GM23338 (cell line): ENCODE data around the gene RNF220. TPM values are rescaled to one million over a fixed set of nuclear protein-coding genes. Genes with fewer than 3 reads are reported as not detected.

Experiments
- ATAC-seq: fragments of 200-7000 bp; cut with Tn5 transposase; 3 replicates; pipeline ENCODE4 v1.9.1; 2020
- DNase-seq: peaks from one replicate; pipeline ENCODE4 v3.0.0-alpha.2; 2015; ENCODE audit warnings: low spot score
- H2AFZ ChIP-seq: fragments of 200-600 bp; sonication (generic); 2 replicates; pipeline ENCODE4 v1.8.0; 2016; ENCODE audit warnings: antibody characterized with exemption, mild to moderate bottlenecking, moderate library complexity
- H3F3A ChIP-seq: fragments of 200-600 bp; sonication (generic); replicated peaks from 2 replicates; pipeline ENCODE4 v1.8.0; 2017; ENCODE audit warnings: antibody characterized with exemption, mixed run types, low read depth
- H3K27ac ChIP-seq: fragments of 200-600 bp; sonication (generic); 2 replicates; pipeline ENCODE4 v1.6.1; 2016; ENCODE audit warnings: low read depth
- H3K27me3 ChIP-seq: fragments of 200-600 bp; sonication (generic); 2 replicates; pipeline ENCODE4 v1.8.0; 2016; ENCODE audit warnings: mild to moderate bottlenecking, mixed run types, moderate library complexity; ENCODE audit not compliant: insufficient read depth
- H3K36me3 ChIP-seq: fragments of 200-600 bp; sonication (generic); 2 replicates; pipeline ENCODE4 v1.8.0; 2016; ENCODE audit warnings: mild to moderate bottlenecking; ENCODE audit not compliant: insufficient read depth
- H3K4me1 ChIP-seq: fragments of 200-600 bp; sonication (generic); 2 replicates; pipeline ENCODE4 v1.8.0; 2016; ENCODE audit warnings: mild to moderate bottlenecking, moderate library complexity; ENCODE audit not compliant: insufficient read depth
- H3K4me2 ChIP-seq: fragments of 200-600 bp; sonication (generic); 2 replicates; pipeline ENCODE4 v1.7.1; 2017; ENCODE audit warnings: mixed run types
- H3K4me3 ChIP-seq: fragments of 200-600 bp; sonication (generic); 2 replicates; pipeline ENCODE4 v1.6.1; 2016; ENCODE audit warnings: mixed run types
- H3K79me2 ChIP-seq: fragments of 200-600 bp; sonication (generic); replicated peaks from 2 replicates; pipeline ENCODE4 v1.8.0; 2017; ENCODE audit warnings: mild to moderate bottlenecking; ENCODE audit not compliant: insufficient read depth
- H3K9me2 ChIP-seq: fragments of 200-600 bp; sonication (generic); 2 replicates; pipeline ENCODE4 v1.8.0; 2017; ENCODE audit not compliant: insufficient read depth
- H4K20me1 ChIP-seq: fragments of 200-600 bp; sonication (generic); replicated peaks from 2 replicates; pipeline ENCODE4 v1.8.0; 2017; ENCODE audit warnings: mild to moderate bottlenecking; ENCODE audit not compliant: insufficient read depth
- H3K27ac Mint-ChIP-seq: 2 replicates; pipeline ENCODE4 v1.8.0; 2020; ENCODE audit warnings: inconsistent platforms, mild to moderate bottlenecking, moderate library complexity, mixed read lengths
- H3K27me3 Mint-ChIP-seq: 3 replicates; pipeline ENCODE4 v1.8.0; 2022; ENCODE audit warnings: low read depth, mild to moderate bottlenecking, moderate library complexity, mixed read lengths, inconsistent platforms; ENCODE audit not compliant: insufficient read depth, poor library complexity
- H3K36me3 Mint-ChIP-seq: 3 replicates; pipeline ENCODE4 v1.8.0; 2021; ENCODE audit warnings: low read depth, mild to moderate bottlenecking, inconsistent platforms, moderate library complexity, mixed read lengths
- H3K4me1 Mint-ChIP-seq: 3 replicates; pipeline ENCODE4 v1.8.0; 2020; ENCODE audit warnings: mild to moderate bottlenecking, inconsistent platforms, mixed read lengths
- H3K4me3 Mint-ChIP-seq: 3 replicates; pipeline ENCODE4 v1.8.0; 2021; ENCODE audit warnings: moderate library complexity, mild to moderate bottlenecking, inconsistent platforms, mixed read lengths
- H3K9me3 Mint-ChIP-seq: 3 replicates; pipeline ENCODE4 v1.8.0; 2020; ENCODE audit warnings: moderate library complexity, mild to moderate bottlenecking, inconsistent platforms, mixed read lengths
- CREB1 ChIP-seq: fragments of 250-450 bp; sonication (Bioruptor Pico); IDR thresholded peaks from 2 replicates; pipeline ENCODE4 v1.5.0; 2020; ENCODE audit warnings: low read depth, mild to moderate bottlenecking, moderate library complexity
- EZH2 ChIP-seq: fragments of 200-600 bp; sonication (generic); IDR thresholded peaks from one replicate; pipeline ENCODE4 v1.8.0; 2017; ENCODE audit warnings: antibody characterized with exemption, mild to moderate bottlenecking, low read depth; ENCODE audit not compliant: unreplicated experiment
- EZH2phosphoT487 ChIP-seq: fragments of 200-600 bp; sonication (generic); IDR thresholded peaks from one replicate; pipeline ENCODE4 v1.8.1; 2018; ENCODE audit warnings: antibody characterized with exemption; ENCODE audit not compliant: unreplicated experiment
- JUNB ChIP-seq: IDR thresholded peaks from one replicate; pipeline ENCODE4 v1.6.1; 2016; ENCODE audit warnings: antibody characterized with exemption; ENCODE audit not compliant: unreplicated experiment
- NANOG ChIP-seq: IDR thresholded peaks from 2 replicates; pipeline ENCODE4 v1.6.1; 2016; ENCODE audit warnings: antibody characterized with exemption, borderline replicate concordance
- POLR2AphosphoS5 ChIP-seq: IDR thresholded peaks from 2 replicates; pipeline ENCODE4 v1.6.1; 2016; ENCODE audit warnings: antibody characterized with exemption, low read depth
- STAT1 ChIP-seq: IDR thresholded peaks from one replicate; pipeline ENCODE4 v1.6.1; 2016; ENCODE audit warnings: antibody characterized with exemption; ENCODE audit not compliant: unreplicated experiment
- ZNF114 ChIP-seq: fragments of 250-450 bp; sonication (Bioruptor Pico); IDR thresholded peaks from 2 replicates; pipeline ENCODE4 v1.5.0; 2020; ENCODE audit warnings: mild to moderate bottlenecking, moderate library complexity
- ZNF331 ChIP-seq: fragments of 250-450 bp; sonication (Bioruptor Pico); IDR thresholded peaks from 2 replicates; pipeline ENCODE4 v1.5.0; 2020; ENCODE audit warnings: low read depth, mild to moderate bottlenecking, moderate library complexity
- polyA plus RNA-seq: library from polyadenylated mRNA; unstranded; fragments of >200 nt; fragmentation: Nextera tagmentation; extraction: Ambion mirVana; gene quantifications from 2 replicates; pipeline ENCODE4 v1.2.1, GENCODE V29; 2016
- total RNA-seq: library from RNA; depleted of rRNA; stranded (reverse); fragments of >200 nt; shearing (Covaris generic); gene quantifications from 2 replicates; pipeline ENCODE4 v1.2.3, GENCODE V29; 2014
- TF ChIP-seq, protein P1 (sequence below), 2 experiments: fragments of 200-600 bp in 1 of 2; sonication (generic) in 1 of 2; conservative IDR thresholded peaks; 2 replicates each; pipeline versions ENCODE4 v1.5.1 to v1.6.1; 2016 to 2017; ENCODE audit warnings: antibody characterized with exemption in 2 of 2, low read depth in 2 of 2, mild to moderate bottlenecking in 2 of 2, moderate library complexity in 1 of 2
- TF ChIP-seq, protein P2 (sequence below): fragments of 250-450 bp; sonication (Bioruptor Pico); IDR thresholded peaks from 2 replicates; pipeline ENCODE4 v1.5.0; 2020; ENCODE audit warnings: mild to moderate bottlenecking, moderate library complexity
- TF ChIP-seq, protein P3 (sequence below): IDR thresholded peaks from 2 replicates; pipeline ENCODE4 v1.6.1; 2016; ENCODE audit warnings: antibody characterized with exemption
- TF ChIP-seq, protein P4 (sequence below): IDR thresholded peaks from one replicate; pipeline ENCODE4 v1.6.1; 2018; ENCODE audit warnings: antibody characterized with exemption; ENCODE audit not compliant: unreplicated experiment

The RNF220 gene
- total and polyA plus RNA-seq, 2 experiments from 2014 or later, result 72.8 to 168 TPM

DNA sequence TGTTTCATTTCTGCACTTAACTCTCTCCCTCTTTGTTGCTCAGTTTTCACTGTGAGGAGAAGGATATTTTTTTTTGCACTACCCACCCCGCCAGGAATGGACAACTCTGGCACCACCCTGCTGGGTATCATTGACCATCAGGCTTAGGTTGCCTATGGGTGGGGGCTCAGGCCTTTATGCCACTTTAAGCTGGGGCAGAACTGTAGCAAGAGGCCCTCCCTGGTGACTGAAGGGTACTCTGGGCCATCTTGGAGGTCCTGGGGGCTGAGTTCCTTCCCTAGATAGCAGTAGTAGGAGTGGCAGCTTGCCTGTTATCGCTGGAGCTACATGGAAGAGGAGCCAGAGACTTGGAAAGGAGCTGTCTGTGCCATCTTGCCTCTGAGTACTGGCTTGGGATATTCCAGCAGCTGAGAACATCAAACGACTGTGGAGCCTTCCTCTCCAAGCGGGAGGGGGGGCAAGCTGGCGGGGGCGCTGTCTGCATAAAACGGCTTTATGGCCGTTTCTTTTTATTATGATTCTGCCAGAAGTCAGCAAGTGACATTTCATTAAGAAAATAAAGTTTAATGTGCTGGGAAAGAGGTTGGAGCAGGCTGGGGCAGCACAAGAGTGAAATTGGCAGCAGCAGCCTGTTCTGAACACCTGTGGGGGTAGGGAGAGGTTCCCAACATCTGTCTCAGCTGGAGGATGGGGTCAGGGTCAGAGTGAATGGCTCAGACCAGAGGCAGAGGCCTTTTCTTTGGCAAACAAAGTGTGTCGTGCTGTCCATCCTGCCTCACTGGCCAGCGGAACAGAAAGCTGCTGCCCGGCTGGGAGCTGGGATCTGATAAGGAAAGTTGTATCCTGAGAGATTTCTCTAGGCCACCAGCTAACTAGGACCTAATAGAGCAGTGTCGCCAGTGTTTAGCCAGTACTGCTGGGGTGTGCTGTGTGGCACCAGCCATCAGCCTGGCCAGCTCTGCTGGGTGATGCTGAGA is 236.4 kb downstream of the RNF220 start:
- no peak for ATAC-seq
- no peak overlapping the region for H3K4me3 ChIP-seq
- no peak overlapping the region for H3K27ac ChIP-seq
- H3K4me2 ChIP-seq, result no peak overlapping the region
- no peaks in the 10 kb centered on the region for H3K79me2 ChIP-seq
- Mint-ChIP-seq H3K27me3 (no peaks in the 10 kb centered on the region), H3K27ac (no peak overlapping the region), H3K4me3 (no peak overlapping the region), H3K9me3 (no peaks in the 10 kb centered on the region; the same call in 2 of the 3 replicates), H3K36me3 (peaks cover 81% of the 10 kb centered on the region), H3K4me1 (no peaks in the 10 kb centered on the region; the same call in 2 of the 3 replicates)
- no peaks in the 10 kb centered on the region for H3K9me2 ChIP-seq
- peaks cover 9% of the 10 kb centered on the region; the same call in 1 of the 2 replicates for H3F3A ChIP-seq
- H4K20me1 ChIP-seq, result peaks cover 9% of the 10 kb centered on the region
- DNase-seq, result no peak
- H2AFZ ChIP-seq, result no peak overlapping the region
- H3K36me3 ChIP-seq, result peaks cover 18% of the 10 kb centered on the region
- TF ChIP-seq, protein P1, sequence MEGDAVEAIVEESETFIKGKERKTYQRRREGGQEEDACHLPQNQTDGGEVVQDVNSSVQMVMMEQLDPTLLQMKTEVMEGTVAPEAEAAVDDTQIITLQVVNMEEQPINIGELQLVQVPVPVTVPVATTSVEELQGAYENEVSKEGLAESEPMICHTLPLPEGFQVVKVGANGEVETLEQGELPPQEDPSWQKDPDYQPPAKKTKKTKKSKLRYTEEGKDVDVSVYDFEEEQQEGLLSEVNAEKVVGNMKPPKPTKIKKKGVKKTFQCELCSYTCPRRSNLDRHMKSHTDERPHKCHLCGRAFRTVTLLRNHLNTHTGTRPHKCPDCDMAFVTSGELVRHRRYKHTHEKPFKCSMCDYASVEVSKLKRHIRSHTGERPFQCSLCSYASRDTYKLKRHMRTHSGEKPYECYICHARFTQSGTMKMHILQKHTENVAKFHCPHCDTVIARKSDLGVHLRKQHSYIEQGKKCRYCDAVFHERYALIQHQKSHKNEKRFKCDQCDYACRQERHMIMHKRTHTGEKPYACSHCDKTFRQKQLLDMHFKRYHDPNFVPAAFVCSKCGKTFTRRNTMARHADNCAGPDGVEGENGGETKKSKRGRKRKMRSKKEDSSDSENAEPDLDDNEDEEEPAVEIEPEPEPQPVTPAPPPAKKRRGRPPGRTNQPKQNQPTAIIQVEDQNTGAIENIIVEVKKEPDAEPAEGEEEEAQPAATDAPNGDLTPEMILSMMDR (conservative IDR thresholded peaks at IDR 0.05; ENCODE audit: low read depth in 2 of 2), result no peak
- TF ChIP-seq, protein P2, sequence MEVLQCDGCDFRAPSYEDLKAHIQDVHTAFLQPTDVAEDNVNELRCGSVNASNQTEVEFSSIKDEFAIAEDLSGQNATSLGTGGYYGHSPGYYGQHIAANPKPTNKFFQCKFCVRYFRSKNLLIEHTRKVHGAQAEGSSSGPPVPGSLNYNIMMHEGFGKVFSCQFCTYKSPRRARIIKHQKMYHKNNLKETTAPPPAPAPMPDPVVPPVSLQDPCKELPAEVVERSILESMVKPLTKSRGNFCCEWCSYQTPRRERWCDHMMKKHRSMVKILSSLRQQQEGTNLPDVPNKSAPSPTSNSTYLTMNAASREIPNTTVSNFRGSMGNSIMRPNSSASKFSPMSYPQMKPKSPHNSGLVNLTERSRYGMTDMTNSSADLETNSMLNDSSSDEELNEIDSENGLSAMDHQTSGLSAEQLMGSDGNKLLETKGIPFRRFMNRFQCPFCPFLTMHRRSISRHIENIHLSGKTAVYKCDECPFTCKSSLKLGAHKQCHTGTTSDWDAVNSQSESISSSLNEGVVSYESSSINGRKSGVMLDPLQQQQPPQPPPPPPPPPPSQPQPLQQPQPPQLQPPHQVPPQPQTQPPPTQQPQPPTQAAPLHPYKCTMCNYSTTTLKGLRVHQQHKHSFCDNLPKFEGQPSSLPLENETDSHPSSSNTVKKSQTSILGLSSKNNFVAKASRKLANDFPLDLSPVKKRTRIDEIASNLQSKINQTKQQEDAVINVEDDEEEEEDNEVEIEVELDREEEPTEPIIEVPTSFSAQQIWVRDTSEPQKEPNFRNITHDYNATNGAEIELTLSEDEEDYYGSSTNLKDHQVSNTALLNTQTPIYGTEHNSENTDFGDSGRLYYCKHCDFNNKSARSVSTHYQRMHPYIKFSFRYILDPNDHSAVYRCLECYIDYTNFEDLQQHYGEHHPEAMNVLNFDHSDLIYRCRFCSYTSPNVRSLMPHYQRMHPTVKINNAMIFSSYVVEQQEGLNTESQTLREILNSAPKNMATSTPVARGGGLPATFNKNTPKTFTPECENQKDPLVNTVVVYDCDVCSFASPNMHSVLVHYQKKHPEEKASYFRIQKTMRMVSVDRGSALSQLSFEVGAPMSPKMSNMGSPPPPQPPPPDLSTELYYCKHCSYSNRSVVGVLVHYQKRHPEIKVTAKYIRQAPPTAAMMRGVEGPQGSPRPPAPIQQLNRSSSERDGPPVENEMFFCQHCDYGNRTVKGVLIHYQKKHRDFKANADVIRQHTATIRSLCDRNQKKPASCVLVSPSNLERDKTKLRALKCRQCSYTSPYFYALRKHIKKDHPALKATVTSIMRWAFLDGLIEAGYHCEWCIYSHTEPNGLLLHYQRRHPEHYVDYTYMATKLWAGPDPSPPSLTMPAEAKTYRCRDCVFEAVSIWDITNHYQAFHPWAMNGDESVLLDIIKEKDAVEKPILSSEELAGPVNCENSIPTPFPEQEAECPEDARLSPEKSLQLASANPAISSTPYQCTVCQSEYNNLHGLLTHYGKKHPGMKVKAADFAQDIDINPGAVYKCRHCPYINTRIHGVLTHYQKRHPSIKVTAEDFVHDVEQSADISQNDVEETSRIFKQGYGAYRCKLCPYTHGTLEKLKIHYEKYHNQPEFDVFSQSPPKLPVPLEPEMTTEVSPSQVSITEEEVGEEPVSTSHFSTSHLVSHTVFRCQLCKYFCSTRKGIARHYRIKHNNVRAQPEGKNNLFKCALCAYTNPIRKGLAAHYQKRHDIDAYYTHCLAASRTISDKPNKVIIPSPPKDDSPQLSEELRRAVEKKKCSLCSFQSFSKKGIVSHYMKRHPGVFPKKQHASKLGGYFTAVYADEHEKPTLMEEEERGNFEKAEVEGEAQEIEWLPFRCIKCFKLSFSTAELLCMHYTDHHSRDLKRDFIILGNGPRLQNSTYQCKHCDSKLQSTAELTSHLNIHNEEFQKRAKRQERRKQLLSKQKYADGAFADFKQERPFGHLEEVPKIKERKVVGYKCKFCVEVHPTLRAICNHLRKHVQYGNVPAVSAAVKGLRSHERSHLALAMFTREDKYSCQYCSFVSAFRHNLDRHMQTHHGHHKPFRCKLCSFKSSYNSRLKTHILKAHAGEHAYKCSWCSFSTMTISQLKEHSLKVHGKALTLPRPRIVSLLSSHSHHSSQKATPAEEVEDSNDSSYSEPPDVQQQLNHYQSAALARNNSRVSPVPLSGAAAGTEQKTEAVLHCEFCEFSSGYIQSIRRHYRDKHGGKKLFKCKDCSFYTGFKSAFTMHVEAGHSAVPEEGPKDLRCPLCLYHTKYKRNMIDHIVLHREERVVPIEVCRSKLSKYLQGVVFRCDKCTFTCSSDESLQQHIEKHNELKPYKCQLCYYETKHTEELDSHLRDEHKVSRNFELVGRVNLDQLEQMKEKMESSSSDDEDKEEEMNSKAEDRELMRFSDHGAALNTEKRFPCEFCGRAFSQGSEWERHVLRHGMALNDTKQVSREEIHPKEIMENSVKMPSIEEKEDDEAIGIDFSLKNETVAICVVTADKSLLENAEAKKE (CRISPR knock-in tag), result no peak
- TF ChIP-seq NANOG (no peak), CREB1 (no peak), ZNF114 (CRISPR knock-in tag) (no peak), ZNF331 (no peak), POLR2AphosphoS5 (no peak), EZH2phosphoT487 (no peak), EZH2 (no peak), STAT1 (no peak), JUNB (no peak)
- TF ChIP-seq, protein P3, sequence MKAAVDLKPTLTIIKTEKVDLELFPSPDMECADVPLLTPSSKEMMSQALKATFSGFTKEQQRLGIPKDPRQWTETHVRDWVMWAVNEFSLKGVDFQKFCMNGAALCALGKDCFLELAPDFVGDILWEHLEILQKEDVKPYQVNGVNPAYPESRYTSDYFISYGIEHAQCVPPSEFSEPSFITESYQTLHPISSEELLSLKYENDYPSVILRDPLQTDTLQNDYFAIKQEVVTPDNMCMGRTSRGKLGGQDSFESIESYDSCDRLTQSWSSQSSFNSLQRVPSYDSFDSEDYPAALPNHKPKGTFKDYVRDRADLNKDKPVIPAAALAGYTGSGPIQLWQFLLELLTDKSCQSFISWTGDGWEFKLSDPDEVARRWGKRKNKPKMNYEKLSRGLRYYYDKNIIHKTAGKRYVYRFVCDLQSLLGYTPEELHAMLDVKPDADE, result no peak
- TF ChIP-seq, protein P4, sequence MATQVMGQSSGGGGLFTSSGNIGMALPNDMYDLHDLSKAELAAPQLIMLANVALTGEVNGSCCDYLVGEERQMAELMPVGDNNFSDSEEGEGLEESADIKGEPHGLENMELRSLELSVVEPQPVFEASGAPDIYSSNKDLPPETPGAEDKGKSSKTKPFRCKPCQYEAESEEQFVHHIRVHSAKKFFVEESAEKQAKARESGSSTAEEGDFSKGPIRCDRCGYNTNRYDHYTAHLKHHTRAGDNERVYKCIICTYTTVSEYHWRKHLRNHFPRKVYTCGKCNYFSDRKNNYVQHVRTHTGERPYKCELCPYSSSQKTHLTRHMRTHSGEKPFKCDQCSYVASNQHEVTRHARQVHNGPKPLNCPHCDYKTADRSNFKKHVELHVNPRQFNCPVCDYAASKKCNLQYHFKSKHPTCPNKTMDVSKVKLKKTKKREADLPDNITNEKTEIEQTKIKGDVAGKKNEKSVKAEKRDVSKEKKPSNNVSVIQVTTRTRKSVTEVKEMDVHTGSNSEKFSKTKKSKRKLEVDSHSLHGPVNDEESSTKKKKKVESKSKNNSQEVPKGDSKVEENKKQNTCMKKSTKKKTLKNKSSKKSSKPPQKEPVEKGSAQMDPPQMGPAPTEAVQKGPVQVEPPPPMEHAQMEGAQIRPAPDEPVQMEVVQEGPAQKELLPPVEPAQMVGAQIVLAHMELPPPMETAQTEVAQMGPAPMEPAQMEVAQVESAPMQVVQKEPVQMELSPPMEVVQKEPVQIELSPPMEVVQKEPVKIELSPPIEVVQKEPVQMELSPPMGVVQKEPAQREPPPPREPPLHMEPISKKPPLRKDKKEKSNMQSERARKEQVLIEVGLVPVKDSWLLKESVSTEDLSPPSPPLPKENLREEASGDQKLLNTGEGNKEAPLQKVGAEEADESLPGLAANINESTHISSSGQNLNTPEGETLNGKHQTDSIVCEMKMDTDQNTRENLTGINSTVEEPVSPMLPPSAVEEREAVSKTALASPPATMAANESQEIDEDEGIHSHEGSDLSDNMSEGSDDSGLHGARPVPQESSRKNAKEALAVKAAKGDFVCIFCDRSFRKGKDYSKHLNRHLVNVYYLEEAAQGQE, result no peak
- no peaks in the 10 kb centered on the region for H3K27me3 ChIP-seq
- H3K4me1 ChIP-seq, result no peaks in the 10 kb centered on the region
